Stimulated activated CD8-positive, alpha-beta memory T cell treated with anti-CD3 and anti-CD28 coated beads, Interleukin-12 subunit alpha, Interleukin-12 subunit beta, amount 100 ng/mL, for 24 hours (primary cell): ENCODE measurements around the gene ANKRD33.

Experiments used
- DNase-seq: peaks from one replicate; pipeline ENCODE4 v3.0.0-alpha.2; 2020; ENCODE audit errors: extremely low read depth

Gene ANKRD33

GRCh38 chr12:51901881-51902280, 14.0 kb downstream of the ANKRD33 start:
- DNase-seq = no peak

- no peak for DNase-seq
These were observed 17.1 kb downstream of the ANKRD33 start for GRCh38 chr12:51904951-51905470.

- no peak for DNase-seq
These were observed 17.8 kb downstream of the ANKRD33 start for GRCh38 chr12:51905471-51906429.

- no peak for DNase-seq
These were observed 18.7 kb downstream of the ANKRD33 start for GRCh38 chr12:51906430-51907082.

GRCh38 chr12:51907083-51907855, 19.4 kb downstream of the ANKRD33 start, which contains the start of gene ACVRL1:
TSS of gene ACVRL1 (plus strand) at chr12:51907504. CDS start at chr12:51912475, 4,971 bp downstream.
- DNase-seq = no peak

- DNase-seq = no peak
These were observed 20.0 kb downstream of the ANKRD33 start for GRCh38 chr12:51907856-51908425.

- DNase-seq = no peak
These were observed 21.1 kb downstream of the ANKRD33 start for GRCh38 chr12:51908876-51909592.

GRCh38 chr12:51910168-51910567, 22.3 kb downstream of the ANKRD33 start:
- no peak for DNase-seq

GRCh38 chr12:51910691-51911090, 22.8 kb downstream of the ANKRD33 start:
- DNase-seq = no peak

- no peak for DNase-seq
These were observed 23.4 kb downstream of the ANKRD33 start for GRCh38 chr12:51911307-51911706.

GRCh38 chr12:51911788-51912711, 24.1 kb downstream of the ANKRD33 start:
- DNase-seq = no peak

GRCh38 chr12:51913071-51914033, 25.4 kb downstream of the ANKRD33 start:
- DNase-seq = no peak

GRCh38 chr12:51914034-51914923, 26.4 kb downstream of the ANKRD33 start:
- no peak for DNase-seq

GRCh38 chr12:51915003-51915625, 27.2 kb downstream of the ANKRD33 start:
- DNase-seq = no peak

- DNase-seq = no peak
These were observed 28.0 kb downstream of the ANKRD33 start for GRCh38 chr12:51915951-51916350.

GRCh38 chr12:51917041-51917590, 29.2 kb downstream of the ANKRD33 start:
- DNase-seq = no peak
